OCI-LY1 (cell line): ENCODE data around the gene AKT3.

Source experiments
- EZH2 ChIP-seq: fragments of 200-600 bp; sonication (generic), shearing (Covaris generic); IDR thresholded peaks from 2 replicates; pipeline ENCODE4 v1.8.0; 2017; ENCODE audit warnings: borderline replicate concordance, mixed run types, mild to moderate bottlenecking, antibody characterized with exemption, low read length, moderate library complexity, mixed read lengths
- TF ChIP-seq, protein P1 (sequence below): fragments of 200-600 bp; sonication (generic), shearing (Covaris generic); IDR thresholded peaks from 2 replicates; pipeline ENCODE4 v1.5.1; 2017; ENCODE audit warnings: mild to moderate bottlenecking, antibody characterized with exemption, low read length, moderate library complexity, mixed read lengths

DNA sequence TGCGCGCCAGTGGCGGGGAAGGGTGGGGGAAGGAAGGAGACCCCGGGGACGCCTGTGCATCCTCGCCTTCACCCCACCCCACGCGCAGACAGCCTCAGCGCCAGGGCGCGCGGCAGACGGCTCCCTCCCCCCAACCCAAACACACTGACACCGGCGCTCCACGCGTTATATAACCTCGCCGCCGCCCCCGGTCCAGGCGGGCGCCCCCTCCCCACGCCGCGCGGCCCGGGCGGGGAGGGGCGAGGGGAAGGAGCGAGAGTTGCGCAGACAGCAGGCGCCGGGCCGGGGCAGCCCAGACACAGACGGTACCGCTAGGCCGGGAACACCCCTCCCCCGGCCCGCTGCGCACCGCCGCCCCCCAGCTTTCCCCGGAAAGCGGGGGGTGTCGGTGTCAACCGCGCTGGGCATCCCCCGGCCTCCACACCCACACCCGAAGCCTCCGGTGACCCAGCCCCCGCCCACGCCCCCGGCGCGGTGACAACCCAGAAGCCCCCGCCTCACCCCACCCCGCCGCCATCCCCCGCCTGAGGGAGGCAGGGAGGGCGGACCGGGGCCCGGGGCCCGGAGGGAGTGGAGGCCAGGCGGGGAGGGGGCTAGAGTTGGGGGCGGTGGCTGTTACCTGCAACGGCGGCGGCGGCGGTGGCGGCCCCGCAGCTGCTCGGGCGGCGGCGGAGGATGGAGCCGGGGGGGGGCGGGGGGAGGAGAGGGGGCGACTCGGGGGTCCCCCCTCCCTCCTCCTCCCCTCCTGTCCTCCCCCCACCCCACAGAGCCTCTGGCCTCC is 432 bp downstream of the AKT3 start:
- TF ChIP-seq, protein P1, sequence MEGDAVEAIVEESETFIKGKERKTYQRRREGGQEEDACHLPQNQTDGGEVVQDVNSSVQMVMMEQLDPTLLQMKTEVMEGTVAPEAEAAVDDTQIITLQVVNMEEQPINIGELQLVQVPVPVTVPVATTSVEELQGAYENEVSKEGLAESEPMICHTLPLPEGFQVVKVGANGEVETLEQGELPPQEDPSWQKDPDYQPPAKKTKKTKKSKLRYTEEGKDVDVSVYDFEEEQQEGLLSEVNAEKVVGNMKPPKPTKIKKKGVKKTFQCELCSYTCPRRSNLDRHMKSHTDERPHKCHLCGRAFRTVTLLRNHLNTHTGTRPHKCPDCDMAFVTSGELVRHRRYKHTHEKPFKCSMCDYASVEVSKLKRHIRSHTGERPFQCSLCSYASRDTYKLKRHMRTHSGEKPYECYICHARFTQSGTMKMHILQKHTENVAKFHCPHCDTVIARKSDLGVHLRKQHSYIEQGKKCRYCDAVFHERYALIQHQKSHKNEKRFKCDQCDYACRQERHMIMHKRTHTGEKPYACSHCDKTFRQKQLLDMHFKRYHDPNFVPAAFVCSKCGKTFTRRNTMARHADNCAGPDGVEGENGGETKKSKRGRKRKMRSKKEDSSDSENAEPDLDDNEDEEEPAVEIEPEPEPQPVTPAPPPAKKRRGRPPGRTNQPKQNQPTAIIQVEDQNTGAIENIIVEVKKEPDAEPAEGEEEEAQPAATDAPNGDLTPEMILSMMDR: no peak
- TF ChIP-seq EZH2: no peak
